Ishikawa (cell line): ENCODE measurements around the gene ZAR1L.

Experiments
- FOXM1 ChIP-seq: IDR thresholded peaks from 2 replicates; pipeline ENCODE4 v1.6.1; 2012; ENCODE audit warnings: low read depth, borderline replicate concordance
- TF ChIP-seq, protein P1 (sequence below): IDR thresholded peaks from 2 replicates; pipeline ENCODE4 v1.6.1; 2012; ENCODE audit warnings: low read depth, mild to moderate bottlenecking

DNA sequence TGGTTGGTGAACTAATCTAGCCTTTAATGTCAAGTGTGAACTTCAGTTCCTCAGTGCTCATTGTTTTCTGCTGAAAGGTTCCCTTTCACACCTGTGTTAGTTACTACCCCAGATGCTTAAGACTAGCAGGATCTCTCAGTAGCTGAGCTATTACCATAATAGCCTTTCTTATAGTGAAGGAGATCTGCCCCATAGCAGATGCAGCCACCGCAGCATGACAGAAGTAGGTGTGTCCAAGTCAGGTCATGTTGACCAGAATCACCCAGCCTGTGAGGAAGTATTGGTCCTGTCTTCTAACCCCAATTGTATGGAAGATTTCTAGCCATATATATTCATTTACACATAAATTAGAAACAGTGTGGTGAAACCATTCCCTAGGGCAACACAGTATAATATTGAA, 37.3 kb downstream of the ZAR1L start:
- no peak for TF ChIP-seq FOXM1
- TF ChIP-seq, protein P1, sequence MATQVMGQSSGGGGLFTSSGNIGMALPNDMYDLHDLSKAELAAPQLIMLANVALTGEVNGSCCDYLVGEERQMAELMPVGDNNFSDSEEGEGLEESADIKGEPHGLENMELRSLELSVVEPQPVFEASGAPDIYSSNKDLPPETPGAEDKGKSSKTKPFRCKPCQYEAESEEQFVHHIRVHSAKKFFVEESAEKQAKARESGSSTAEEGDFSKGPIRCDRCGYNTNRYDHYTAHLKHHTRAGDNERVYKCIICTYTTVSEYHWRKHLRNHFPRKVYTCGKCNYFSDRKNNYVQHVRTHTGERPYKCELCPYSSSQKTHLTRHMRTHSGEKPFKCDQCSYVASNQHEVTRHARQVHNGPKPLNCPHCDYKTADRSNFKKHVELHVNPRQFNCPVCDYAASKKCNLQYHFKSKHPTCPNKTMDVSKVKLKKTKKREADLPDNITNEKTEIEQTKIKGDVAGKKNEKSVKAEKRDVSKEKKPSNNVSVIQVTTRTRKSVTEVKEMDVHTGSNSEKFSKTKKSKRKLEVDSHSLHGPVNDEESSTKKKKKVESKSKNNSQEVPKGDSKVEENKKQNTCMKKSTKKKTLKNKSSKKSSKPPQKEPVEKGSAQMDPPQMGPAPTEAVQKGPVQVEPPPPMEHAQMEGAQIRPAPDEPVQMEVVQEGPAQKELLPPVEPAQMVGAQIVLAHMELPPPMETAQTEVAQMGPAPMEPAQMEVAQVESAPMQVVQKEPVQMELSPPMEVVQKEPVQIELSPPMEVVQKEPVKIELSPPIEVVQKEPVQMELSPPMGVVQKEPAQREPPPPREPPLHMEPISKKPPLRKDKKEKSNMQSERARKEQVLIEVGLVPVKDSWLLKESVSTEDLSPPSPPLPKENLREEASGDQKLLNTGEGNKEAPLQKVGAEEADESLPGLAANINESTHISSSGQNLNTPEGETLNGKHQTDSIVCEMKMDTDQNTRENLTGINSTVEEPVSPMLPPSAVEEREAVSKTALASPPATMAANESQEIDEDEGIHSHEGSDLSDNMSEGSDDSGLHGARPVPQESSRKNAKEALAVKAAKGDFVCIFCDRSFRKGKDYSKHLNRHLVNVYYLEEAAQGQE: no peak
